Esophagus muscularis mucosa (tissue), 3 donors: ENCODE results near the gene DSCAM.

Source experiments
- POLR2A ChIP-seq: fragments of 450-650 bp; IDR thresholded peaks from one replicate; pipeline ENCODE4 v1.6.1; 2017; ENCODE audit warnings: antibody characterized with exemption, moderate library complexity, mild to moderate bottlenecking, low read depth
- POLR2AphosphoS5 ChIP-seq, 2 donors: sonication (generic); formaldehyde crosslinking; IDR thresholded peaks; one replicate each; pipeline ENCODE4 v1.6.1; 2017; ENCODE audit warnings: antibody characterized with exemption in 2 of 2
- TF ChIP-seq, protein P1 (sequence below), 3 experiments: fragments of 200-600 bp in 2 of 3; fragments of 450-650 bp in 1 of 3; sonication (generic) in 2 of 3; IDR thresholded peaks; one replicate each; pipeline ENCODE4 v1.5.1; 2017 to 2019; ENCODE audit warnings: antibody characterized with exemption in 3 of 3, mild to moderate bottlenecking in 2 of 3, moderate library complexity in 1 of 3

- TF ChIP-seq POLR2AphosphoS5 (IDR thresholded peaks at IDR 0.05) (no peak), POLR2A (no peak)
- TF ChIP-seq, protein P1, sequence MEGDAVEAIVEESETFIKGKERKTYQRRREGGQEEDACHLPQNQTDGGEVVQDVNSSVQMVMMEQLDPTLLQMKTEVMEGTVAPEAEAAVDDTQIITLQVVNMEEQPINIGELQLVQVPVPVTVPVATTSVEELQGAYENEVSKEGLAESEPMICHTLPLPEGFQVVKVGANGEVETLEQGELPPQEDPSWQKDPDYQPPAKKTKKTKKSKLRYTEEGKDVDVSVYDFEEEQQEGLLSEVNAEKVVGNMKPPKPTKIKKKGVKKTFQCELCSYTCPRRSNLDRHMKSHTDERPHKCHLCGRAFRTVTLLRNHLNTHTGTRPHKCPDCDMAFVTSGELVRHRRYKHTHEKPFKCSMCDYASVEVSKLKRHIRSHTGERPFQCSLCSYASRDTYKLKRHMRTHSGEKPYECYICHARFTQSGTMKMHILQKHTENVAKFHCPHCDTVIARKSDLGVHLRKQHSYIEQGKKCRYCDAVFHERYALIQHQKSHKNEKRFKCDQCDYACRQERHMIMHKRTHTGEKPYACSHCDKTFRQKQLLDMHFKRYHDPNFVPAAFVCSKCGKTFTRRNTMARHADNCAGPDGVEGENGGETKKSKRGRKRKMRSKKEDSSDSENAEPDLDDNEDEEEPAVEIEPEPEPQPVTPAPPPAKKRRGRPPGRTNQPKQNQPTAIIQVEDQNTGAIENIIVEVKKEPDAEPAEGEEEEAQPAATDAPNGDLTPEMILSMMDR (IDR thresholded peaks at IDR 0.05) = no peak
Observed at GRCh38 chr21:39979321-39979720, 867.6 kb downstream of the DSCAM start.
